ENCODE results near the gene IMP4.

The IMP4 gene

DNA sequence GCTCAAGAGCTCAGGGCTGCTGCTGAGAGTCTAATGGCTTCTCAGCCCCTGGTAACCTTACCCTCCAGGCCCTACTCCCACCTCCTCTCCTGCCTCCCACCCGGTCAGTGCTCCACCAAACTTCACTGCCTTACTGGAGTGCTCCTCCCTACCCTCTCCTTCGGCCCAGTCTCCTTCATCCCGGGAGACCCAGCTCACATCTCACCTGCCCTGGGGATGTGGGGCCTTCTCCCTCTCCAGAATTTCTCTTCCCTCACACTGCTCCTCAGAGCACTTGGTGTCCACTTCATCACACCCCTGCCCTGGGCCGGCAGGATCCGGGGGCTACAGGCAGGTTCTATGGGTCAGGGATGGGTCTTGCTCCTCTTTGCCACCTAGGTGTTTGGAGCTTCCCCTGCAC is 34.8 kb downstream of the IMP4 start:
- H3K4me3 ChIP-seq (ENCODE audit: low read length): no peak overlapping the region
- TF ChIP-seq, protein P1, sequence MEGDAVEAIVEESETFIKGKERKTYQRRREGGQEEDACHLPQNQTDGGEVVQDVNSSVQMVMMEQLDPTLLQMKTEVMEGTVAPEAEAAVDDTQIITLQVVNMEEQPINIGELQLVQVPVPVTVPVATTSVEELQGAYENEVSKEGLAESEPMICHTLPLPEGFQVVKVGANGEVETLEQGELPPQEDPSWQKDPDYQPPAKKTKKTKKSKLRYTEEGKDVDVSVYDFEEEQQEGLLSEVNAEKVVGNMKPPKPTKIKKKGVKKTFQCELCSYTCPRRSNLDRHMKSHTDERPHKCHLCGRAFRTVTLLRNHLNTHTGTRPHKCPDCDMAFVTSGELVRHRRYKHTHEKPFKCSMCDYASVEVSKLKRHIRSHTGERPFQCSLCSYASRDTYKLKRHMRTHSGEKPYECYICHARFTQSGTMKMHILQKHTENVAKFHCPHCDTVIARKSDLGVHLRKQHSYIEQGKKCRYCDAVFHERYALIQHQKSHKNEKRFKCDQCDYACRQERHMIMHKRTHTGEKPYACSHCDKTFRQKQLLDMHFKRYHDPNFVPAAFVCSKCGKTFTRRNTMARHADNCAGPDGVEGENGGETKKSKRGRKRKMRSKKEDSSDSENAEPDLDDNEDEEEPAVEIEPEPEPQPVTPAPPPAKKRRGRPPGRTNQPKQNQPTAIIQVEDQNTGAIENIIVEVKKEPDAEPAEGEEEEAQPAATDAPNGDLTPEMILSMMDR (conservative IDR thresholded peaks at IDR 0.05; ENCODE audit: low read depth, low read length): no peak
- no peak for DNase-seq (ENCODE audit: low read depth)

- TF ChIP-seq, protein P1 (conservative IDR thresholded peaks at IDR 0.05; ENCODE audit: low read depth, low read length): no peak
- no peak for DNase-seq (ENCODE audit: low read depth)
- no peak overlapping the region for H3K4me3 ChIP-seq (ENCODE audit: low read length)
Measured at GRCh38 chr2:130378206-130378897, 35.7 kb downstream of the IMP4 start.

GRCh38 chr2:130378898-130379214 is 36.2 kb downstream of the IMP4 start:
- TF ChIP-seq, protein P1 (conservative IDR thresholded peaks at IDR 0.05; ENCODE audit: low read depth, low read length): no peak
- H3K4me3 ChIP-seq (ENCODE audit: low read length): no peak overlapping the region
- no peak for DNase-seq (ENCODE audit: low read depth)

GRCh38 chr2:130380096-130380934 is 37.6 kb downstream of the IMP4 start:
- TF ChIP-seq, protein P1 (conservative IDR thresholded peaks at IDR 0.05; ENCODE audit: low read depth, low read length): no peak

GRCh38 chr2:130381145-130381544 is 38.4 kb downstream of the IMP4 start:
- TF ChIP-seq, protein P1 (conservative IDR thresholded peaks at IDR 0.05; ENCODE audit: low read depth, low read length): no peak
- no peak overlapping the region for H3K4me3 ChIP-seq (ENCODE audit: low read length)
- no peak for DNase-seq (ENCODE audit: low read depth)

More at GRCh38 chr2:130380096-130380934, 37.6 kb downstream of the IMP4 start:
- no peak overlapping the region for H3K4me3 ChIP-seq (ENCODE audit: low read length)
- no peak for DNase-seq (ENCODE audit: low read depth)

GRCh38 chr2:130381619-130382018 is 38.9 kb downstream of the IMP4 start:
- no peak overlapping the region for H3K4me3 ChIP-seq (ENCODE audit: low read length)
- no peak for DNase-seq (ENCODE audit: low read depth)
- TF ChIP-seq, protein P1 (conservative IDR thresholded peaks at IDR 0.05; ENCODE audit: low read depth, low read length): no peak

All from retinal pigment epithelial cell (primary cell).